Inflammatory macrophage treated with lipopolysaccharide for 1 hour (primary cell): Measurements from ENCODE around the gene RAB40C.
A peak's percentile ranks its signal among the peaks of the same experiment; 100 is the strongest.
"Not testable (repeated sequence)": the region's sequence is repeated elsewhere in the genome, so short reads cannot be mapped to it uniquely, and the experiment has no call there.

ENCODE experiments used
- DNase-seq, 2 donors: peaks; one replicate each; pipeline ENCODE4 v3.0.0-alpha.2; 2020 to 2022

RAB40C gene

DNA sequence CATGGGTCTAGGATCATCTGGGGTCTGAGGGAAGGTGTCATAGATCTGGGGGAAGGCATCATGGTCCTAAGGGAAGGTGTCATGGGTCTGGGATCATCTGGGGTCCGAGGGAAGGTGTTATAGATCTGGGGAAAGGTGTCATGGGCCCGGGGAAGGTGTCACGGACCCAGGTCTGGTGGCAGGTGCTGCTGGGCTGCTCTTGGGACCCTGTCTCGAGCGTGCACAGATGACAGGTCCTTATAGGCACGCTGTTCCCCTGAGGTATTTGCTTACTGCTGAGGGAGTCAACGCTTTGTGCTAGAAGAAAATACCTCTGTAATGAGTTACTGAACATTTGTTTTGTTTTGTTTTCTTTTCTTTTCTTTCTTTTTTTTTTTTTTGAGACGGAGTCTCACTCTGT, 1.4 kb downstream of the RAB40C start:
- no peak for DNase-seq

DNA sequence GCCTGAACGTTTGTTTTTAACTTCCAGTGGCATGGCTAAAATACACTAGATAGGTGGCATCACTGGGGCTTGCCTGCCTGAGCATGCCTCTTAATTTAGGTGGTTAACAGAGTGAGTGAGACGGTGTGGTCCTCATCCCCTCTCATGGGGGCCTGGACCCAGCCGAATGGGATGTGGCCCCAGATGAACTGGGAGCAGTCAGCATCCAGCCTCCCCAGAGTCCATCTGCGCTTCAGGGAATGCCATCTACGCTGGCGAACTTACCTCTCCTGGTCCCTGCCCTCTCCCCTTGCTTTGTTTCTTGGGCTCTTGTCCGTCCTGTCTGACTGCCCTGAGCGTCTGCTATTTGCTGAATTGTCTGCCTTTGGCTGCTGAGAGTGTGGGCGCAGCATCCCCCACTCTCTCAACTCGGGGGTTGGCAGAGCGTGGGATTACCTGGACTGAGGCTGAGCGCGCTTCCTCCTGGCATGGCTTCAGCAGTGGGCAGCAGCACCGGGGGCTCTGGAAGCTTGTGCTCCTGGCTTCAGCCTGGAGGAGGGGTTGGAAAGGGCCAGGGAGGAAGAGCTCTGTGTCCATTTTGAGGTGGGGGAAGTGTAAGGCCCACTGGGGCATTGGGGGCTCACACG, 2.1 kb downstream of the RAB40C start:
- no peak for DNase-seq

GRCh38 chr16:592518-593306, 2.8 kb downstream of the RAB40C start:
- DNase-seq, result peak; percentile 69 to 86

GRCh38 chr16:593406-593805, 3.5 kb downstream of the RAB40C start:
- no peak for DNase-seq

GRCh38 chr16:593807-594206, 3.9 kb downstream of the RAB40C start:
- DNase-seq, result no peak

- no peak for DNase-seq
These were observed 5.2 kb downstream of the RAB40C start for GRCh38 chr16:595094-595528.

GRCh38 chr16:595942-596735, 6.3 kb downstream of the RAB40C start:
- DNase-seq, result peak; percentile 9 to 31

GRCh38 chr16:596736-597060, 6.8 kb downstream of the RAB40C start:
- no peak for DNase-seq

GRCh38 chr16:597655-598054, 7.8 kb downstream of the RAB40C start:
- not testable (repeated sequence) for DNase-seq

DNA sequence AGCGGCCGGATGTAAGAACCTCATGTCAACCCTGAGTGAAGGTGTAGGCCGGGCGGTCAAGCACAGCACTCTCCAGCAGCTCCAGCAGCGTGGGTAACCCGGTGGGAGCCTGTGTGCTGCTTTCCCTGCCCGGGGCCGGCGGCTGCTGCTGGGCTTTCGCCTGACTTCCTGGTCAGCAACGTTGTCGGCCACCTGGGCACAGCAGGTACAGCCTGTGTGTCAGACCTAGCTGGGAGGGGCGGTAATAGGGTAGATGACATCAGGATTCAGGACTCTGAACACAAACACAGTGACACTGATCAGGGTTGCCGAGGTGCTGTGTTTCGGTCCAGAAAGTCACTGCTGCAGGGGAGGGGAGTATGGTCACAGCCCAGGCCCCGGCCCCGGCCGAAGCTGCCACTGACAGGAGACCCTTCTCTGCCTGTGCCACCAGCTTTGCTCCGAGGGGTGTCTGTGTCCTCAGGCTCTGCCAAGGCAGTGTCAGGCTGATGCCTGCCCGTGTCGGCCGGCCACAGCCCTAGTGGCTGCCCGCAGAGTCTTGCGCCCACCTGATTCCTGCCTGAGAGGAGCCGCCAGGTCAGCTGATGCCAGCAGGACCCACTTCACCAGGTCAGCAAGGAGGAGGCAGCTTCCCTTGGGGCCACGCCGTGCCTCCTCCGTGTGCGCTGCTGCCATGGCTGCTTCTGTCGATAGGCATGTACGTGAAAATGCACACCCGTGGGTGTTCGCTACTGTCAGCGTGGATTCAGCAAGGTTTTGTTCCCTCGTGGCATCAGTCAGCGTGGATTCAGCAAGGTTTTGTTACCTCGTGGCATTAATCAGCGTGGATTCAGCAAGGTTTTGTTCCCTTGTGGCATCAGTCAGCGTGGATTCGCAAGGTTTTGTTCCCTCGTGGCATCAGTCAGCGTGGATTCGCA, 9.2 kb downstream of the RAB40C start:
- no peak for DNase-seq

DNA sequence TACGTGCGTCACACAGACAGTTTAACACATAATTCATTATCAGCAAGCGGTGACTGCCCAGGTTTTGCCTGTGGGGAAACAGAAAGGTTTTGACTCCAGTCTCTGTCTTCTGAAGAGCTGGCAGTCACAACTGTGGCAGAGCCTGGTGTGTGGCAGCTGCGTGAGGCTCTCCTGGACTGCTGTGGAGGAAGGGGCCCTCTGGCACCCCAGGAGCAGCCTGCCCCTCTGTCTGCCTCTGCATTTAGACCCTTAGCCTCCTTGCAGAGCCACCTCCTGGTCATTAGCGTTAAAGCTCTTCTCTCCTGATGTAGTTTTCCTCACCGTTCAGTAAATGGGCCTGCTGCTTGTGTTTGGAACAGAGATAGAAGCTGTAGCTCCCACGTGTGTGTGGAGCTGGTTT, 10.9 kb downstream of the RAB40C start:
- peak in 1 of 2 donors; percentile 15 for DNase-seq

DNA sequence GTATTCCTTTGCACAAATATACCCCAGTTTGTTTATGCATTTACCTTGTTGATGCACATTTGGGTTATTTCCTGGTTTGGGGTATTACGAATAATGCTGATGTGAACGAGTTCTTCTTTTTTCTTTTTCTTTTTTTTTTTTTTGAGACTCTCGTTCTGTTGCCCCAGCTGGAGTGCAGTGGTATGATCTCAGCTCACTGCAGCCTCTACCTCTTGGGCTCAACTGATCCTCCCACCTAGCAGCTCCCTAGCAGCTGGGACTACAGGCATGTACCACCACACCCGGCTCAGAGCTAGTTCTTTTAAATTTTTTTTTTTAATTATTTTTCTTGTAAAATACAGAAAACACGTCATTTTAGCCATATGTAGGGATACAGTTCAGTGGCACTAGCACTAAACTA, 14.1 kb downstream of the RAB40C start:
- no peak for DNase-seq

GRCh38 chr16:606656-607307, 16.9 kb downstream of the RAB40C start:
- DNase-seq, result no peak

DNA sequence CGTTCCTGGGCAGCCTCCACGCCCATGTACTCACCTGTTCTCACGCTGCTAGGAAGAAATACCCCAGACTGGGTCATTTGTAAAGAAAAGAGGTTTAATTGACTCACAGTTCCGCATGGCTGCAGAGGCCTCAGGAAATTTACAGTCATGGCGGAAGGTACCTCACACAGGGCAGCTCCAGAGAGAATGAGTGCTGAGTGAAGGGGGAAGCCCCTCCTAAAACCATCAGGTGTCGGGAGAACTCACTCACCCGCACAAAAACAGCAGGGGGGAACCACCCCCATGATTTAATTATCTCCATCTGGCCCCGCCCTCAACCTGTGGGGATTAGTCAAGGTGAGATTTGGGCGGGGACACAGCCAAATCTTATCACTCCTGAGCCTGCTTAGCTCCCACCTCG, 18.2 kb downstream of the RAB40C start:
- no peak for DNase-seq

- no peak for DNase-seq
These were observed 19.4 kb downstream of the RAB40C start for GRCh38 chr16:609316-609715.

DNA sequence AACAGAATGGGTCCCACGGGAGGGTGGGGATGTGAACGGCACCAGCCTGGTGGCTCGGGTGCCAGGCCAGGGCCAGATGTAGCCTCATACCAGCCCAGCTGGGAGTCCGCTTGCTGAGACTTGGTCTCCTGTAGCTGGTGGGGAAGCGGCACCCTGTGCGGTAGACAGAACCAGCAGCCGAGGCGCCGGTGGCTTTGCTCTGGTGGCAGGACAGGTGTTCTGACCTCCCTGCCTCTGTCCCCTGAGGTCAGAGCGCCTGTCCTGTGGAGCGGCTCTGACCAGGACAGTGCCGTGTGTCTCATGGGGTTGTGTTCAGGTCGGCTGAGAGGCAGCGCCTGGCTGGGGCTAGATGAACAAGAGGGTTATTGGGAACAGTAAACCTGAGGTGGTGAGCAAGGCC, 20.1 kb downstream of the RAB40C start:
- DNase-seq, result no peak

- peak; percentile 43 to 75 for DNase-seq
These were observed 20.9 kb downstream of the RAB40C start for GRCh38 chr16:610513-611381.

GRCh38 chr16:615122-615521, 25.3 kb downstream of the RAB40C start:
- DNase-seq, result no peak

DNA sequence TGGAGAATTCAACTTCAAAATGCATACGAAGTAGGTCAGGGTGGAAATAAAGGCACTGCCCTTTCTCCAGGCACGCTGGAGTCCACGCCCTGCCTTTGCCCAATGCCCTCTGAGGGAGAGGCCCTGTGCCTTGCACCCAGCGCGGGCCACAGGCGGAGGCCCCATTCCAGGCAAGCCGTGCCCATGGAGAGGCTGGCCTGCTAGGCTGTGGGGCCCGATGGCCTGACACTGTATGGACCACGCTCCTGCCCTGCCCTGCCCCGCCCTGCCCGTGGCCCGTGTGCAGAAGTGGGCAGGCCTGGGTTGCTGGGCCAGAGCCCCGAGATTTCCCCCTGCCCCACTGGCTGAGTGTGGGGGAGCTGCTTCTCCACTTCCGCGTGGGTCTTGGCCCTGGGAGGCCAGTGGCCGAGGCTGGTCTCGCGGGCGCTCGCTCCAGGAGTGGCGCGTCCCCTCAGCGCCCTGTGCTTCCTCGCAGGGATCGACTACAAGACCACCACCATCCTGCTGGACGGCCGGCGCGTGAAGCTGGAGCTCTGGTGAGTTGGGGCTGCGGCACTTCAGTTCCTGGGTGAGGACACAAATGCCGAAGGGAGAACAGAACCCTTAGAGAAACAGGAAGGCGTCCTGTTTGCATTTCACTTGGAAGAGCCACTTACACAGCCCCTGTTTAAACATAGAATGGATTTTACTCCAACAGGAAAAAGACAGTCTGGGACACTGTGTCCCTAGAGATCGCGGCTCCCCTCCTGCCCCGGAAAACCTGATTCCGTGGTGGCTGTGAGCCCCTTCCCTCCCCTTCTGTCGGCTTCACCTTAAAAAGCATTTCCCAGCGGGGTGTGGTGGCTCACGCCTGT, 27.1 kb downstream of the RAB40C start:
- no peak for DNase-seq

GRCh38 chr16:617855-618254, 28.0 kb downstream of the RAB40C start:
- no peak for DNase-seq
